NCI-H2227 (cell line): ENCODE data around the gene KCTD21.
"Not testable (repeated sequence)": the region's sequence is repeated elsewhere in the genome, so short reads cannot be mapped to it uniquely, and the experiment has no call there.

ENCODE experiments used
- DNase-seq: peaks from one replicate; lab custom pipeline; 2025; ENCODE audit not compliant: unreplicated experiment; lab: John Stamatoyannopoulos, UW

Gene KCTD21, protein sequence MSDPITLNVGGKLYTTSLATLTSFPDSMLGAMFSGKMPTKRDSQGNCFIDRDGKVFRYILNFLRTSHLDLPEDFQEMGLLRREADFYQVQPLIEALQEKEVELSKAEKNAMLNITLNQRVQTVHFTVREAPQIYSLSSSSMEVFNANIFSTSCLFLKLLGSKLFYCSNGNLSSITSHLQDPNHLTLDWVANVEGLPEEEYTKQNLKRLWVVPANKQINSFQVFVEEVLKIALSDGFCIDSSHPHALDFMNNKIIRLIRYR

DNA sequence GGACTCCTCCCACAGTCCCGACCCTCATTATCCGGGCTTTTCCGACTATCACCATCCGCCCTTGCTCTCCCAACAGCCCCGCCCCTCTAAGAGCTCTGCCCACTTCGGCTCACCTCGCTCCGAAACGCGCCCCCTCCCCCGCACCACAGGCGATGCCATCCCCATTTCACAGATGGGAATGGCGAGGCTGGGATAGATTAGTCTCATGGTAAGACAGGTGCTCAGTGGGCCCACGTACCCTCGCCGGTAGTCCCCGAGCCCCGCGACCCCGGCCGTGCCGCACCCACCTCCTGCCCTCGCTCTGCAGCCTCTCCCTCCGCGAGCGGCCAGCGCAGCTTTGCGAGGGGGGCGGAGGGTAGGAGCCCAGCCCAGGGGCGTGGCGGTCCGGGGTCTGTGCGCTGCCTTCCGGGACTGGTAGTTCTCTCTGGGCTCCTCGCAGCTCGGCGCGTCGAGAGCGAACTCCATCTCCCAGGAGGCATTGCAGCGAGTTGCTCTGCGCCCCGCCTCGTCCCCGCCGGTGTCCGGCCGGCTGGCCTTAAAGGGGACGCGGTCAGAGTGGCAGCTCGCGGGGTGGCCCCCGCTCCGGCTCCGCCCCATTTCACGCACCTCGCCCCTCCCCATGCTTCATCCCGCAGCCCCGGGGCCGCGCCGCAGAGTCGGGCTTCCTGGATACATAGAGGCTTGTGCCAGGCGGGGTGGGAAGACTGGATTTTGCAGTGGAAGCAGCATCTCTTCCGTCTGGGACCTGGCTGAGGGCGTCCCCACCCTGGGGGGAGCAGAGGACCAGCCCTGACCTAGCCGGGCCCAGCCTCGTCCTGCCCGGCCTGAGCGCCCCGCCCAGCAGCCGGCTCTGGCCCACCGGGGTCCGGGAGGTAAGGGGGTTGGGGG is at the start of gene KCTD21, which contains the start of gene USP35:
KCTD21 (minus strand) TSS at position 341 of the 888 bp plus-strand sequence. CDS start 14,072 bp downstream, outside the sequence.
USP35 (plus strand) TSS at position 634 of the 888 bp plus-strand sequence. CDS start 7,327 bp downstream, outside the sequence.
- DNase-seq = peak; percentile 97

DNA sequence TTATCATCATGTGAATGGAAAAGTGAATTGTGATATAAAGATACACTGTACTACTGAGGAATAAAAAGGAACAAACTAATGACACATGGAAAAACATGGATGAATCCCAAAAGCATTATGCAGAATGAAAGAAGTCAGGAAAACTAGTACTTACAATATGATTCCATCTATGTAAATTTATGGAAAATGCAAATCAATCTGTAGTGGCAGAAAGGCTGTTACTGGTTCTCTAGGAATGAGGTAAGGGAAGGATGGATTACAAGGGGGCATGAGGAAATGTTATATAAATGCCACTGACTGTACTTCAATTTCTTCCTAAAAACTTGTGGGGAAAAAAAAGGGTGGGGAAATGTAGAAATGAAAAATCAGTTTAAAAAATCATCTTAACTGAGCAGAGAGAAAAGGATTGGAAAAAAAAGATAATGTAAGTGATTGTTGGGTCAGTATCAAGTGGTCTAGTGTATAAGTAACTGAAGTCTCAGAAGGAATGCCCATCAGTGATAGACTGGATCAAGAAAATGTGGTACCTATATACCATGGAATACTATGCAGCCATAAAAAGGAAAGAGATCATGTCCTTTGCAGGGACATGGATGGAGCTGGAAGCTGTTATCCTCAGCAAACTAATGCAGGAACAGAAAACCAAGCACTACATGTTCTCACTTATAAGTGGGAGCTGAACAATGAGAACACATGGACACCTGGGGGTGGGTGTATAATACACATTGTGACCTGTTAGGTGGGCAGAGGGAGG is 49.0 kb upstream of the KCTD21 start:
- no peak for DNase-seq

DNA sequence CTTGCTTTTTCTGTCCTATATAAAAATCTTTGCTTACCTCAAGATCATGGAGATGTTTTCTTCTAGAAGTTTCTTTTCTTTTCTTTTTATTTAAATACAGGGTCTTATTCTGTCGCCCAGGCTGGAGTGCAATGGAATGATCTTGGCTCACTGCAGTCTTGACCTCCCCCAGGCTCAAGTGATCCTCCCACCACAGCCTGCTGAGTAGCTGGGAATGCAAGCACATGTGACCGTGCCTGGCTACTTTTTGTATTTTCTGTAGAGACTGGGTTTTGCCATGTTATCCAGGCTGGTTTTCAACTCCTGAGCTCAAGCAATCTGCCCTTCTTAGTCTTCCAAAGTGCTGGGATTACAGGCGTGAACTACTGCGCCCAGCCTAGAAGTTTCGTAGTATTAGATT is 45.6 kb upstream of the KCTD21 start:
- DNase-seq = no peak

DNA sequence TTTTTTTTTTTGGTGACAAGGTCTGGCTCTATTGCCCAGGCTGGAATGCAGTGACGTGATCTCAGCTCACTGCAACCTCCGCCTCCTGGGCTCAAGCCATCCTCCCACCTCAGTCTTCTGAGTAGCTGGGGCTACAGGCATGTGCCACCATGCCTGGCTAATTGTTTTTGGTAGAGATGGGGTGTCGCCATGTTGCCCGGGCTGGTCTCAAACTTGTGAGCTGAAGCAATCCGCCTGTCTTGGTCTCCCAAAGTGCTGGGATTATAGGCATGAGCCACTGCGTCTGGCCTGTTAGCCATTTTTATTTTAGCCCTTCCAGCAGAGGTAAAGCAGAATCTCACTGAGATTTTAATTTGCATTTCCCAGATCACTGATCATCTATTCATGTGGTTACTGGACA is 44.6 kb upstream of the KCTD21 start:
- DNase-seq = not testable (repeated sequence)

DNA sequence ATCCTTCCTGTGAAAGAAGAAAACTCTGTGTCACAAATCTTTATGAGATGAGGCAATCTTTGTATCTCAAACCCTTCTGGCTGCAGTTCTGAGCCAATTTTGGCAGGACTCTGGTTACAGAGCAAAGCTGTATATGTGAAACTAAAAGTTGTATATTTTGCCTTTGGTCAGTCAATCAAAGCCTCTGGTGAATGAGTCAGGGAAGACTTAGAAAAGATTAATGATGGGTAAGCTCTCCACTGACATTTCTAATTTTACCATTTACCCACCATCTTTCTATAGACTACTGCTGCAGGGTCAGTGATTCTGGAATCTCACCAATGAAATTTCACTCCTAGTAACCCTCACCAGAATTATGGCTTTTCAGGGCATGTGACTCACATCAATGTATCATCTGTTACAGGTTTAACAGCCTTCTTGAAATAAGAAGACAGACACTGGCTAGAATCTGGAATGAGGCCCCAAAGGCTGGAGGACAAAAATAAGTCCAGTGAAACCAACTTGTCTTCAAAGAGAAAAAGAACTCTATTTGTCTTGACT is 43.6 kb upstream of the KCTD21 start:
- no peak for DNase-seq

DNA sequence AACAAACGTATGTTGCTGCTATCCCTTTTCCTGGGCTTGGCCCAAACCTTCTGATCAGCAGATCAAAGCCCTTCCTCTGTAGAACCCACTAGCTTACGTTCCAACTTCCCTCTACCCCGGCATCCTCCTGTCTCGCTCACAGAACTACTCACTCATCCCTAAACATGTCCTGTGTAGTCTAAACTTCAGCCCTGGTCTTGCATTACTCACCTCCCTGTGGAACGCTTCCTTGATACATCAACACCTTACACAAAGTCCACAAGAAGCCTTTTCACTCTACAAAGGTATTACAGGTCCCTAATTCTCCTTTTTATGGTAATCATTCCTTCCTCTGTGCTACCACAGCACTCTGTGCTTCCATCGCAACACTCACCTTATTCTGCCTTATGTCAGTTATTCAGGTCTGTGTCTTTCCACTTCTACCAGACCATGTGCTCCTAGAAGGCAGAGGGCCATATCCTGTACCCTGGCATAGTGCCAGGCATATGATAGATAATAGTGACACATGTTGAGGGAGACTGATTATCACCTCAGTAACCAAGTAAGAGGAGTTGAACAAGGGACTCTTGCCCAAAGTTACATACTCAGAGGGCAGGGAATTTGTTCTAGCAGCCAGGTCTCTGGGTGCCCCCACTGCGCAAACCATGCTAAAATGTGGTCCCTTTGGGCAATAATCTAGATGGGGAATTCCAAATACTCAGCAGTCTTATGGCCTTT is 41.9 kb upstream of the KCTD21 start:
- no peak for DNase-seq

DNA sequence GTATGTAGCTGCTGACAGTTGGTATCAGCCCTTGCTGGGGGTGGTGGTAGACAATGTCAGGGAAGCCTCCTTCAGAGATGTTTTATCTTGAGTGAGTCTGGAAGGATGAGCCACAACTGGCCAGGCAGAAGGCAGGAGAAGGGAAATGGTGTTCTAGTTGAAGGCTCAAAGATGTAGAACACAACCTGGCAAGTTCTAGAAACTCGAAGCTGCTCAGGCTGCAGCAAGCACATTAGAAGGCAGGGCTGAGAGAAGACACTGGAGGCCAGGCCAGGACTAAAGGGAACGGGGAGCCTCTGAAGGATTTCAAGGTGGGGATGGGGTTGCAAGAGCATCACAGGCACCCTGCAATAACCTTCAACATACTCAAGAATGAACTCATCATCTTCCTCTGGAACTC is 40.7 kb upstream of the KCTD21 start:
- DNase-seq = no peak

DNA sequence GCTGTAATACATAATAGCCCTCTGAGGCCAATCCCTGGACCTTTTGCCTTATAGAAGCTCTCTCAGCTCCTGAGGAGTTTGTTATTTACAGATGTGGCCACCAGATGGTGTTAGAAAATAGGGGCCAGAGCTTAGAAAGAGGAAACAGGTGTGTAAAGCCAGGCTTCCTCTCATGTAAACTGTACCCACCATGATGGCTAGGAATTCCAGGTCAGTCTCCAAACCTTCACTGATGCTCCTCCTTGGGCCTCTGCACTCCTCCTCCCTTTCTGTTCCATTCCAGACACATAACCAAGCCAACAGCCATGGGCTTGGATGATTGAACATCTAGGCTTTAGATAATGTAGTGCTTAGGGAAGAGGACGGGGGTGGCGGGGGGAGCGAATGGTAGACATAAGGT is 40.0 kb upstream of the KCTD21 start:
- peak; percentile 84 for DNase-seq

DNA sequence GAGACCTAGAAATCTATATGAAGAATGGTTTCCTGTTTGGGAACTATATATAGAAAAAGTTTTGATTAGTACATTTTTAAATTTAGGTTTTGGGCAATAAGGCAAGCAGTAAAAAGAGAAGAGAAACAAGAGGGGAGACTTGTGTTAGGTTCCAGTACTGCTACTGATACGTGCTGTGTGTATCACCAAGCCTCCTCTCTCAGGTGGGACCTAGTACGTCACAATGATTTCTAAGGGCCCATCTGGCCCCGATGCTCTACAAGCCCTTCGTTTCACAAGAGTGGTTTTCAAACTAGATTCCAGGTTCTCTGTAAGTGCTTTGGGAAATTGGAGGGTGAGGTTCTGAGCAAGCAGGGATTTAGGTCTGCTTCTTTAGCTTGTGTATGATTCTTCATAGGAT is 39.5 kb upstream of the KCTD21 start:
- DNase-seq = no peak

DNA sequence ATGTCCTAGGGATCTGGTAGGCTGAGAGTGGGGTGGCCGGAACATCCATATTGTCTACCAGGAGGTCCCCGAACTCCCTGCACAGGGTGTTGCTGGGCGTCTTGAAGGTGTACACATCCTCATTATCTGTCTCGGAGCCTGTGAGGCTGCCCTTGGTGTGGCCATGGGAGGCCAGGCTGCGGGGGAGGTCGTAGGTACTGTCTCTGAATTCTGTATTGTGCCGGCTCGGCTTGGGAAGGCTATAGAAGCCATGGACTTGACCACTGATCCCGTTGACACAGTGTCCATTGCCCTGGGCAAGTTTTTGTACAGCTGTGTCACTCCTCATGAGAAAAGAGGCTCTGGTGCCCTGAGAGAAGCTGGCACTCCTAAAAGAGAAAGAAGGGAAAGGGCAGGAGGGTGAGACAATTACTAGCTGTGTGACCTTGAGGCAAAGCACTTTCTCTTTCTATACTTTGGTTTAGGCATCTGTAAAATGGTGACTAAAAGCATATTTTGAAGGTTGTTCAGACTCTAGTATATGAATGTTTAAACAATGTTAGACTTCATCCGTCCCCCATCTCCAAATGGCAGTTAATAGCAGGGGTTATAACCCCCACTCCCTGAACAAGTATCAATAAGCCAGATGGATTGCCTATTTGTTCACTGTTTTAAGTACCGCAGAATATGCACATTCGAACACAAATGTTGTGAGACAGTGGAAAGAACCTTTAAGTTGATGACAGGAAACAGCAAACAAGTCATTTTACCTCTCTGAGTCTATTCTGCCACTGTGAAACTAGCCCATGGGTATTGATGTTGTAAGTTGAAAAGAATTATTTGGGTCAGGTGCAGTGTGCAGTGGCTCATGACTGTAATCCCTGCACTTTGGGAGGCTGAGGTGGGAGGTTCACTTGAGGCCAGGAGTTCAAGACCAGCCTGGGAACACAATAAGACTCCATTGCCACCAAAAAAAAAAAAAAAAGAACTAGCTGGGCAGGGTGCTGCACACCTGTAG is 38.6 kb upstream of the KCTD21 start:
- DNase-seq = no peak

DNA sequence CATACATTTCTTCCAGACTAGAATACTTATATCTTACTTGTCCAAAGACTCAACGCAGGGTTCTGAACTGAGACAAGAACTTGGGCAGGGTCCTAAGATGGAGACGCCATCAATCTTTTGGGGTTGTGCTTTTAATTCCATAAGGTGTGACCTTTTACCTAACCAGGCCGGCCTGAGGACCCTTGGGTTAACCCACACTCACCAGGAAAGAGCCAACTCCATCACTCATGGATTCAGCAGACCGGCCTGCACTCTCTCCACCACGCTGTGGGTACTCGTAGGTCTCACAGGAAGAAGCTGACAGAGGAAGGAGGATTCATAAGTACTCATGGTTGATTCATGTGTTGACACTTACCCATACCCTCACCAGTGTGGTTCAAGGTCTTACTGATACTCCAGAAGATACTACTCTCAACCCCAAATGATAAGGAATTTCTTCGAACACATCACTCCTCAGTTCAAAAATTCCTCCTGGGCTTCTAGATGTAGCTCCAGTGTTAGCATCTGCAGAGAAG is 36.5 kb upstream of the KCTD21 start:
- no peak for DNase-seq

DNA sequence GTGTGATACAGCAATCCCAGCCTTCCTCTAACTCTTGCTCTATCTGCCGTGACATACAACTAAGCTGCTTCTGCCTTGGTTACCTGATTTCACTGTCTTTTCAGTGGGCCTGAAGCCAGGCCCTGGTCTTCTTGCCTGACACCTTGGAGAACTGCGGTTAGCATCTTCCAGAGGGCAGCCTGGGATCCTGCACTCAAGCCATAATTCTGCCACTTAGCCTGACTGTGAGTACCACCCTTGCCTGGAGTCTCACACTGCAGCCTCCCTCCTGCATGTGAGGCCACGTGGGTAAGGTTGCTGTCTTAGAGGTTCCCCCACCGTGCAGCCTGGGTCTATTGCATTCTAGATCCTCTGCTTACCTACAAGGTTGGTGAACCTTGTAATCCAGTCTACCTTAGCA is 36.1 kb upstream of the KCTD21 start:
- no peak for DNase-seq

DNA sequence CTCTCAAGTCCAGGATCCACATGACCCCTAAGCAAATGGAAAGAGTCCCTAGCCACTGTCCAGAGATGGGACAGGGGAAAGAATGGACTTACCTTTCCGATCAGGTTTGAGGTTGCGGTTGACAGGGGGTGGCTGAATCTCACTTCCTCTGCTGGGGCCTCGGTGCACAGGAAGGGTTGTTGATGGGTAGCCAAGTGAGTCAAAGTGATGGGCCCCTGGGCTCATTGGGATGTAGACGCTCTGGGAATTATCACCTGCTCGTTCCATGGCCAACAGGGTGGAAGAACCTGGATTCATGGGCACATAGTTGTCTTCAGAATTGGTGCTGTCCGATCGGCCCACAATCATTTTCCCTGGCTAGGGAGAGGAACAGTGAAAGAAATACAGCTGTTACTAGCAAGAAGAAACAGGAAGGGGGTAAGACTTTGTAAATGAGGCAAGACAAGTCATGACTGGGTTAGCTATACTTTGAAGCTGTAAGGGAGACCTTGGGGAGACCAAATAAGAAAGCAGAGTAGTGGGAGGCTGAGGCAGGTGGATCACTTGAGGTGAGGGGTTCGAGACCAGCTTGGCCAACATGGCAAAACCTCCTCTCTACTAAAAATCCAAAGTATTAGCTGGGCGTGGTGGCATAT is 35.0 kb upstream of the KCTD21 start:
- no peak for DNase-seq

DNA sequence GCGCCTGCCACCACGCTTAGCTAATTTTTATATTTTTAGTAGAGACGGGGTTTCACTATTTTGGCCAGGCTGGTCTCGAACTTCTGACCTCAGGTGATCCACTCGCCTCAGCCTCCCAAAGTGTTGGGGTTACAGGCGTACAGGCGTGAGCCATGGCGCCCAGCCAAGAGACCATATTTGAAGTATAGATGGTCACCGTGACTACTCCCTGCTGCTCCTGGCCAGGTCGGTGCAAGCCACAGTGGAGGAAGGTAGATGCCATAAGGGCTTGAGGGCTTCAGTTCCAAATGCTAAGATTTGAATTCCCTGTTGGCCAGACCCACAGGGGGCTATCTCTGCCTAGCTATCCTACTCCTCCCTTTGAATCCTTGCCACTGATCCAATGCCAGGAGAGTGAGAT is 34.3 kb upstream of the KCTD21 start:
- not testable (repeated sequence) for DNase-seq

DNA sequence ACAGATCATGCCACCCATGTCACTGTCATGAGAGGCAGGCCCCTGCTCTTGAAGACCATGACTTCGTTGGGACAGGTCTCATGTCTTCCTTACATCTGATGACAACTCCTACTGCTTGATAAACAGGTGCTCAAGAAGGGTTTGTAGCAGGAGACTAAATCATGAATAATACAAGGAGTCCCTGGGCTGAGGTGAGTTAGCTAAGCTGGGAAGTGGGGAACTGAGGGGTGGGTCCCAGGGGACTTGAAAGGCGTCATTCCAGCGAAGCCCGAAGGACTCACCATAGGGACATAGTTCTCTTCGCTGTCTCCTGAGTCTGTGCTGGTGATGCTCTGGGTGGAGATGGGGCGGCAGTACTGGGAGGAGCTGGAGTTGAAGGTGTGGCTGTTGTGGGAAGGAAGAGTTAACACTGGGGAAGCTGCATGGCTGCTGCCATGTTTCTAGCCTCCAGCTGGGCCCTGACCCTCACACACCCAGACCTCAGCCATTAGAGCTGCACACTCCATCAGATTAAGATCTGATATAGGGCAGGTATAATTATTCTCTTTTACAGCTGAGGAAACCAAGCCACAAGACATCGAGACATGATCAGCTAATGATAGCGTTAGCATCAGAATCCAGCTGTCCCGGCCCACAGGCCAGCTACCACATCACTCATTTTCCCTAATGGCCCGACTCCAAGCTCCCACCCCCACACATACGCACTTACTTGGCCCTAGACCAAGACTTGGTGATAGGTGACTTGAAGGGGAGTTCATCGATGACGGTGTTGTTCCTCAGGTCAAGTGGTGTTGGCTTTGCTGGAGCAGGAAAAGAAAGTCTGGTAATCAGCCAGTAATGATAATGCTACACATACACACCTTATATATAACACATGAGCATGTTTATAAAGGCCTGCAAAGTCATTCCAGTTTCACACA is 33.2 kb upstream of the KCTD21 start:
- DNase-seq = peak; percentile 83

DNA sequence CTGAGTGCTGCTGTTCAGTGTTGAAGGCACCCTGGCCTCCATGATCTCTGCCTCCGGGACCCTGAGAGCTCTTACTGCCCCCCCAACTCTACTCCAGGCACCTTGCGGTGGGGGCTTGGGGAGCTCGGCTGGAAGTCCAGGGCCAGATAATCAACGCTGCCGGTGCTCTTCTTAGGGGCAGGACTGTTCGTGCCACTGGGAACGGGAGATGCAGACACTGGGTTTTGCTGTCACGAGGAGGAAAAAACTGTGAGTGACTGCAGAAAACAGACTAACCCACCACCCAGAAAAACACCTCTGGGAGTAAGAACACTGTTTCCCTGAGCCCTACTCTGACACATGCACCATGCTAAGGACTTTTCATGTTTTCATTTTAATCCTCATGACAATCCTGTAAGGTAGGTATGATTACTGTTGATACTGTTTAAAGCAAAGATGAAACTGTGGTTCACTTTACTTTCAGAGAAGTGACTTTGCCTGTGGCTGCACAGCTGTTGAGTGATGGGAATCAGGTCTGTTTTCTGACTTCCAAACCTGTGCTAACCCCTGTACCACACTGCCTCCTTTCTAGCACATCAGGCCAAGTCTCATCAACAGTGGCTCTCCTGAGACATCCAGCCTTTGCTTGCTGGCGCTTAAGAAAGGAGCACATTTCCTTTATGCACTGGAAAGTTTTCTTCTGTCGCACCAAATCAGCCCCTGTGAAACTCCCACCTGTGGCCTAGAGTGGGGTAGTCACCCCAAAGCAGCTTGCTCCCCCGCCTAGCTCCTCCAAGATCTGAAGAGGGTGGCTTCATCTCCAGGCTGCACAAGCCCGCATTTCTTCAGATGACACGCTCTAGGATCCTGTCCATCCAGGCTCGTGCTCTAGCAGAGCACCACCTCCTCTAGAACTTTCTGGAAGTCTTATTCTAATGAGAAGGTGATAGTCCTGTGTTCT is 32.1 kb upstream of the KCTD21 start:
- no peak for DNase-seq
